Measurements from ENCODE around the gene ZNF467. TPM values are rescaled to one million over a fixed set of nuclear protein-coding genes. Genes with fewer than 3 reads are reported as not detected.

ZNF467 gene
- total RNA-seq, 2 donors from 2014 or later: 0.42 TPM; not detected in 1

- Mint-ChIP-seq H3K27ac (peak overlapping the region; percentile 60), H3K9me3 (no peaks in the 10 kb centered on the region), H3K4me3 (peak overlapping the region; percentile 65), H3K4me1 (peaks cover 5% of the 10 kb centered on the region), H3K36me3 (ENCODE audit: low read depth) (no peaks in the 10 kb centered on the region), H3K27me3 (peaks cover 8% of the 10 kb centered on the region)
- peak; percentile 70 for ATAC-seq (replicated peaks)
These were observed 31.2 kb downstream of the ZNF467 start for GRCh38 chr7:149742075-149742701.

DNA sequence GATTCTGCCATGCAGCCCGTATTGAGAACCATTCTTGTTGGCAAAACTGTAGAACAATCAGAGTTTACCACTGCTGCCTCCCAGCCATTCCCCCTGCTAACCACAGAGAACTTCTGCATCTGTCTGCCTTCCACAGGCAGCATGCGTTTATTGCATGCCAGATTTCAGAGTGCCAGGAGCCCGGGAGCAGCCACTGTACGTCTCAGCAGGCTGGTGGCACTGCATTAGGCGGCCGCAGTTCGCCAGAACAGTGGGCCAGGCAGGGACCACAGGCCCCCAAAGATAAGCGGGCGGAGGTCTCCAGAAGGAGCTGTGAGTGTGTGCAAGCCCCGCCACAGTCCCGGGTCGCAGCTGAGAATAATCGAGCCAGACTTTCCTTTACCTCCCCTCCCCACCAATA, 31.8 kb downstream of the ZNF467 start:
- H3K9me3 Mint-ChIP-seq: no peaks in the 10 kb centered on the region
- peak; percentile 37 for ATAC-seq (replicated peaks)

DNA sequence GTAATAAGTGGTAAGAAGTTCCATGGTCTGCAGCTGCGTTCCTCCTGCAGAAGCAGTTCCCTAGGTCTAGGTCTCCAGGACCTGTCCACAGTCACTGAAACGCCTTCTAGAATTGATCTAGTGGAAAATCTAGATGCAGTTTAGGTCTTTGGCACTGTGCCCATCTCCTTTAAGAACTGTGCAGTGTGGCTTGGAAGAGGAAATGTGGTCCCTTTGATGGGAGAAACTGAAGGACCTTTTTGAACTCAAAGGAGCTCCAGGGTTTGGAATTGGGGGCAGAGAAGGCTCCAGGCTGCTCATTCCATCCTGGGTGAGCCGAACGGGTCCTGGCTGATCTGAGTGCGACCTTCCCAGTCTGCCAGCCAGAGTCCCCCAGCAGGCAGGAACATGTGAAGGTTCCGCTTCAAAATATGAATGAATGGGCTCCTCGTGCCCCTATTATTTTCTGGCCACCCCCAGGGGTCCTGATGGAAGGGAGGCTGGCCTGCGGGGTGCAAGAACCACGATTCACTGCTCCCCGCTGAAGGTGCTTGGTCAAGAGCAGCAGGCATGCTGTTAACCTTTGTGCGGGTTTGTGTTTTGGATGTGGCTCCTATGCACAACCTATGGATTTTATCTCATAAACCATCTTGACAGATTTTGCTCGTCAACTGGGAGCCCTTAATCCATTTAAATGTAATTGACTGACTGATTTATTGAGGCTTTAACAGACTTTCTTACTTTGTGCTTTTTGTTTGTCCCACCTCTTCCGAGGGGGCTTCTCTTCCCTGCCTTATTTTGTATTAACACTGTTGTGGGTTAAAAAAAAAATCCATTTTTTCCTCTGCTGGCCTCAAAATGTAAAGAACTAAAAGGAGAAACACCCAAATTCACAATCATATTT, 36.7 kb downstream of the ZNF467 start:
- peaks cover 7% of the 10 kb centered on the region for H3K27me3 Mint-ChIP-seq
- H3K27ac Mint-ChIP-seq: no peak overlapping the region

More for the DNA sequence above, 31.8 kb downstream of the ZNF467 start:
- peaks cover 10% of the 10 kb centered on the region for H3K27me3 Mint-ChIP-seq
- peak overlapping the region; percentile 65 for H3K4me3 Mint-ChIP-seq
- H3K27ac Mint-ChIP-seq: peak overlapping the region; percentile 60
- no peaks in the 10 kb centered on the region for H3K36me3 Mint-ChIP-seq (ENCODE audit: low read depth)
- peaks cover 5% of the 10 kb centered on the region for H3K4me1 Mint-ChIP-seq

DNA sequence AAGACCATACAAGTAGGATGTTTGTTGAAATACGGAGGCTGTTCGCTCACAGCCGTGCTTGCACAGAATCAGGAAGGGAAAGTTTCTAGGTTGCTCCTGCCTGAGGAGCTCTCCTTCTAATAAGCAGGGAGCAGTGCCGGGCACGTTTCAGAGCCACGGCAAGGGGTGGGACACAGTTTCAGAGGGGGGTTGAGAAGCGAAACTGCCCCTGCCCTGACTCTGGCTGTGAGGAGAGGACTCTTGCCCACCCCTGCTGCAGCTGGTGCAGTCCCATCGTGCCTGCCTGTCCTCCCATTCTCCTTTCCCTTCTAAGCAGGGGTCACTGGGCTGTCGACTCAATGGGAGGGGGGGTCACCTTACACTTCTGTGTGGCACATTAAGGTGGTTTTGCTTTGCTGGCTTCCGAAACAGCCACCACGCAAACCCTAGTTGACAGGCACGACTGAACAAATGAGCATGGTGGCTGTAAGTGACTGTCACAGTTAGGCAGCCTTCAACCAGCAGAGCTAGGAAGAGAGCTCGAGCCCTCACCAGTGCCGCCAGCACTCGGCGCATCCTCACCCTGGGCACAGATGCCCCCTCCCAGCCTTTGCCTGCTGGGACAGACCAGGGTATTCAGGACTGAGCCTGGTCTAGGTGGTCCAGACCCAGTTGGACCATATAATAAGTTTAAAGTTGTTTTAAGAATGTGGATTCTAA, 37.5 kb downstream of the ZNF467 start:
- no peak overlapping the region for H3K4me3 Mint-ChIP-seq
- ATAC-seq (replicated peaks): no peak
- H3K27me3 Mint-ChIP-seq: peaks cover 7% of the 10 kb centered on the region
- H3K27ac Mint-ChIP-seq: no peak overlapping the region
- H3K4me1 Mint-ChIP-seq: no peaks in the 10 kb centered on the region
- H3K9me3 Mint-ChIP-seq: no peaks in the 10 kb centered on the region
- peaks cover 26% of the 10 kb centered on the region for H3K36me3 Mint-ChIP-seq (ENCODE audit: low read depth)

More for the DNA sequence above, 36.7 kb downstream of the ZNF467 start:
- H3K9me3 Mint-ChIP-seq: no peaks in the 10 kb centered on the region
- ATAC-seq (replicated peaks): no peak
- peaks cover 19% of the 10 kb centered on the region for H3K36me3 Mint-ChIP-seq (ENCODE audit: low read depth)
- H3K4me1 Mint-ChIP-seq: no peaks in the 10 kb centered on the region
- no peak overlapping the region for H3K4me3 Mint-ChIP-seq

- Mint-ChIP-seq H3K27me3 (peaks cover 5% of the 10 kb centered on the region), H3K4me1 (no peaks in the 10 kb centered on the region), H3K27ac (no peak overlapping the region), H3K9me3 (no peaks in the 10 kb centered on the region), H3K36me3 (ENCODE audit: low read depth) (peaks cover 31% of the 10 kb centered on the region), H3K4me3 (no peak overlapping the region)
- ATAC-seq (replicated peaks): no peak
These were observed 38.2 kb downstream of the ZNF467 start for GRCh38 chr7:149735181-149735602.

DNA sequence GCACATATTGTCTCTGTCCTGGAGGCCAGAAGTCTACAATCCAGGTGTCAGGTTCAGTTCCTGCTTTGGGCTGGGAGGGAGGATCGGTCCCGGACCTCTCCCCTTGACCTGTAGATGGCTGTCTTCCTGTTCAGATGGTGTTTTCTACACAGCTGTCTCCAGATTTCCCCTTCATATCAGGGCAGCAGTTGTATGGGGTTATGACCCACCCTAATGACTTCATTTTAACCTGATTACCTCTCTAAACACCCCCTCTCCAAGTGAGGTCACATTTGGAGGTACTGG, 38.7 kb downstream of the ZNF467 start:
- no peak for ATAC-seq (replicated peaks)
- peaks cover 4% of the 10 kb centered on the region for H3K27me3 Mint-ChIP-seq
- H3K27ac Mint-ChIP-seq: no peak overlapping the region
- no peaks in the 10 kb centered on the region for H3K9me3 Mint-ChIP-seq
- H3K4me1 Mint-ChIP-seq: no peaks in the 10 kb centered on the region
- peaks cover 31% of the 10 kb centered on the region for H3K36me3 Mint-ChIP-seq (ENCODE audit: low read depth)
- no peak overlapping the region for H3K4me3 Mint-ChIP-seq

DNA sequence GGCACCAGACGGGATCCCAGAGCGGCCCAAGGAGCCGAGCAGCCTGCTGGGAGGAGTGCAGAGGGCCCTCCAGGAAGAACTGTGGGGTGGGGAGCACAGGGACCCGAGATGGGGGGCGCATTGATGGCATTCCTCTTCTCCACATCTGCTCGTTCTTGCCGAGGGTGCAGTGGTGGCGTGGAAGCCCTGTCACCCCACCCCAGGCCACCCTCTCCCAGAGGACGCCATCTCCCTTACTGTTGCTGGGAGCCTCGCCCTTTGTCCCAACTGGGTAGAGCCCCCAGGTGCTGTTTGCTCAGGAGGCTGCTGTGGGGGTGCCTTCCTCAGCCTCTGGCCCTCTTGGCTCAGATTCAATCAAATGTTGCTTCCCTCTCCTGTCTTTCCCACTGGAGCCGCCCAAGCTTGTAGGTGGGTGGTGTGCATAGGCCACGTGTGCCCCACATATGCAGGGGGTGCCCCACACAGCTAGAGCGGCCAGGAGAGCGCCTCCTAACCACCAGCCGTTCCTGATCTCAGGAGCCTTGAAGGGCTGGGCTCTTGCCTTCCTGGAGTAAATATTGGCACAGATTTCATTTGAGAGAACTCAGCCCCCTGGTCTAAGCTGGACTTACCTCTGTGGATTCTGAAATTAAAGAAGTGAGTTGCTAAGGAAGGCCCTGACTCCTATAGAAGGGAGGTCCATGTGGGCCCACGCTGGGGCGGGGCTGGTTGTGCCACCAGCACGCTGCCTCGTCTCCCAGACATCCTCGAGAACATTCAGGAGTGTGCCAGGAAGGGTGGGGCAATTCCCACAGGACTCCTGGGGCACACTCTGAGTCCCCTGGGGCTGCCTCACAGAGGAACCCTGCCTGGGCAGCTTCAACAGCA, 39.2 kb downstream of the ZNF467 start:
- Mint-ChIP-seq H3K27ac (no peak overlapping the region), H3K27me3 (peaks cover 4% of the 10 kb centered on the region), H3K9me3 (no peaks in the 10 kb centered on the region), H3K36me3 (ENCODE audit: low read depth) (peaks cover 31% of the 10 kb centered on the region), H3K4me1 (no peaks in the 10 kb centered on the region), H3K4me3 (no peak overlapping the region)
- no peak for ATAC-seq (replicated peaks)

DNA sequence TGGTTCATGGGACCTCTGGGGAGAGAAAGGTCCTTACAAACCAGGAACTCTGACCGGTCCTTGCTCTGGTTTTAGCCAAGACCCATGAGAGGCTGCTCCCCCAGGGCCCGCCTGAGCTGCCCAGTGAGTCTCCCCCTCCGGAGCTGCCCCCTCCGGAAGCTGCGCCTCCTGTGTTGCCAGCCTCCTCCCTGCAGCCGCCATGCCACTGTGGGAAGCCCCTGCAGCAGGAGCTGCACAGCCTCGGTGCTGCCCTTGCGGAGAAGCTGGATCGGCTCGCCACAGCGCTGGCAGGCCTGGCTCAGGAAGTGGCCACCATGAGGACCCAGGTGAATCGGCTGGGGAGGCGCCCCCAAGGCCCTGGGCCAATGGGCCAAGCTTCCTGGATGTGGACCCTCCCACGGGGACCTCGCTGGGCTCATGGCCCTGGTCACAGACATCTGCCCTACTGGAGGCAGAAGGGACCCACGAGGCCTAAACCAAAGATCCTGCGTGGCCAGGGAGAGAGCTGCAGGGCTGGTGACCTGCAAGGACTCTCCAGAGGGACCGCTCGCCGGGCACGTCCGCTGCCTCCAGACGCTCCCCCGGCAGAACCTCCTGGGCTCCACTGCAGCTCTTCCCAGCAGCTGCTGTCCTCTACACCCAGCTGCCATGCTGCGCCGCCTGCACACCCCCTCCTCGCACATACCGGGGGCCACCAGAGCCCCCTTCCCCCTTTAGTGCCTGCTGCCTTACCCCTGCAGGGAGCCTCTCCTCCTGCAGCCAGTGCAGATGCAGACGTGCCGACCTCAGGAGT, 40.1 kb downstream of the ZNF467 start:
- Mint-ChIP-seq H3K4me1 (no peaks in the 10 kb centered on the region), H3K4me3 (no peak overlapping the region), H3K9me3 (no peaks in the 10 kb centered on the region)

GRCh38 chr7:149732611-149733010, 40.8 kb downstream of the ZNF467 start:
- Mint-ChIP-seq H3K9me3 (no peaks in the 10 kb centered on the region), H3K4me1 (no peaks in the 10 kb centered on the region), H3K27ac (no peak overlapping the region), H3K27me3 (peaks cover 4% of the 10 kb centered on the region), H3K36me3 (ENCODE audit: low read depth) (peaks cover 39% of the 10 kb centered on the region), H3K4me3 (no peak overlapping the region)
- no peak for ATAC-seq (replicated peaks)

More for the DNA sequence above, 40.1 kb downstream of the ZNF467 start:
- Mint-ChIP-seq H3K27me3 (peaks cover 4% of the 10 kb centered on the region), H3K27ac (no peak overlapping the region), H3K36me3 (ENCODE audit: low read depth) (peaks cover 32% of the 10 kb centered on the region)
- ATAC-seq (replicated peaks): no peak

DNA sequence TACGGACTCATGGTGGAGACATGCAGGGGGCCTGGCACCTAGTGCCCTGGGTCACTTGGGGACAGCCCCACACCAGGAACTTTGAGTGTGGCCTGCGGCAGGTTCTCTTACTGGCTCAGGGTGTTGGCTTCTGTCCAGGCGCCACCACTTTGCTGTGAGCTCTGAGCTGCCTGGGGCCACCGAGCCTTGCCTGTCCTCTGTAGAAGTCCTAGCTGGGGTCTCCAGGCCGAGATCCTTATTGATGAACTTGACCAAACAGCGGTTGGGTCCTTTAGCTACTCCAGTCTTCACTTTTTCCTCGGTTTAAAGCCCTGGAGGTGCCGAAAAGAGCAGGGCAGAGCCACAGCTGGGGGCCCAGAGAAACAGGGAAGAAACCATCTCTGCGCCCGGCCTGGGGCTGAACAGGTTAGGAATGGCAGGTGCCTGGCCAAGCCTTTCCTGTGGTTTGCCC, 41.3 kb downstream of the ZNF467 start:
- Mint-ChIP-seq H3K4me1 (no peaks in the 10 kb centered on the region), H3K4me3 (no peak overlapping the region), H3K9me3 (no peaks in the 10 kb centered on the region), H3K36me3 (ENCODE audit: low read depth) (peaks cover 44% of the 10 kb centered on the region), H3K27me3 (peaks cover 2% of the 10 kb centered on the region), H3K27ac (no peak overlapping the region)
- ATAC-seq (replicated peaks): no peak

GRCh38 chr7:149731207-149731955, 42.0 kb downstream of the ZNF467 start:
- no peaks in the 10 kb centered on the region for H3K4me1 Mint-ChIP-seq
- no peaks in the 10 kb centered on the region for H3K9me3 Mint-ChIP-seq
- H3K27me3 Mint-ChIP-seq: no peaks in the 10 kb centered on the region
- H3K36me3 Mint-ChIP-seq (ENCODE audit: low read depth): peaks cover 51% of the 10 kb centered on the region
- no peak overlapping the region for H3K27ac Mint-ChIP-seq
- no peak overlapping the region for H3K4me3 Mint-ChIP-seq
- no peak for ATAC-seq (replicated peaks)

DNA sequence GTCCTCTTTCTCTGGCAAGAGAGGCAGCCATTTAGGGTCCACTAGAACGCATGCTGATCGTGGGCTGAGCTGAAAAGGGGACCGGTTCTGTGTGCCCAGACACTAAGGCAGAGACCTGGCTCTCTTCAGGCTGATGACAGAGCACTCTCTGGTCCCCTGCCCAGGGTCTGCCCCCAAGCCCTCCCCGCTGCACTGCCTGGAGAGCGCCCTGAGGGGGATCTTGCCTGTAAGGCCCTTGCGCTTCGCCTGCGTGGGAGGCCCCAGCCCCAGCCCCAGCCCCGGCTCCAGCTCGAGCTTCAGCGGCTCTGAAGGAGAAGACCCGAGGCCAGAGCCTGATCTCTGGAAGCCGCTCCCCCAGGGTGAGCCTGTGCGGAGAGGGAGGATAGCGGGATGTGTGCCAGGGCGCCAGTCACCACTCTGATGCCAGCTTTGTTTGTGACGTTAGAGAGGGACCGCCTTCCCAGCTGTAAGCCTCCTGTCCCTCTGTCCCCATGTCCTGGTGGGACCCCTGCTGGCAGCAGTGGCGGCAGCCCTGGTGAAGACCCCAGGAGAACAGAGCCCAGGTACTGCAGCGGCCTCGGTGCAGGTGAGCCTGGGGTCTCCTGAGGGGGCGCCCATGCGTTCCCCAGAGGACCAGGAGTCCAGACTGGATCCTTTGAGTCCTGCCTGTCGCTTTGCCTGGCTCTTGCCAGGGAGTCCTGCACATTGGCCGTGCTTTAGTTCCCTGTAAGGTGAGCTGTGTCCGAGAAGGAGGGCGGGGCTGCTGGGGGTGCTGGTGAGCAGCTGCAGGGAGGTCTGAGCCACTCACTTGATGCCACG, 43.2 kb downstream of the ZNF467 start:
- Mint-ChIP-seq H3K27me3 (no peaks in the 10 kb centered on the region), H3K4me3 (no peak overlapping the region), H3K4me1 (no peaks in the 10 kb centered on the region), H3K9me3 (no peaks in the 10 kb centered on the region), H3K27ac (no peak overlapping the region), H3K36me3 (ENCODE audit: low read depth) (peaks cover 61% of the 10 kb centered on the region)
- no peak for ATAC-seq (replicated peaks)

All from activated T-helper 17 cell treated with anti-CD3 and anti-CD28 coated beads, Interleukin-2, amount 50 U/mL, for 72 hours (primary cell).